ENCODE measurements around the gene ZFR. TPM values are rescaled to one million over a fixed set of nuclear protein-coding genes. Genes with fewer than 3 reads are reported as not detected.

Gene ZFR
- total and polyA plus RNA-seq, 9 donors = 54.0 to 85.9 (median 74.1) TPM

GRCh38 chr5:32352685-32353084, 91.9 kb downstream of the ZFR start:
- no peak overlapping the region for H3K27ac ChIP-seq
- TF ChIP-seq POLR2A (IDR thresholded peaks at IDR 0.05) (no peak), EP300 (IDR thresholded peaks at IDR 0.05) (no peak)
- TF ChIP-seq, protein P1, sequence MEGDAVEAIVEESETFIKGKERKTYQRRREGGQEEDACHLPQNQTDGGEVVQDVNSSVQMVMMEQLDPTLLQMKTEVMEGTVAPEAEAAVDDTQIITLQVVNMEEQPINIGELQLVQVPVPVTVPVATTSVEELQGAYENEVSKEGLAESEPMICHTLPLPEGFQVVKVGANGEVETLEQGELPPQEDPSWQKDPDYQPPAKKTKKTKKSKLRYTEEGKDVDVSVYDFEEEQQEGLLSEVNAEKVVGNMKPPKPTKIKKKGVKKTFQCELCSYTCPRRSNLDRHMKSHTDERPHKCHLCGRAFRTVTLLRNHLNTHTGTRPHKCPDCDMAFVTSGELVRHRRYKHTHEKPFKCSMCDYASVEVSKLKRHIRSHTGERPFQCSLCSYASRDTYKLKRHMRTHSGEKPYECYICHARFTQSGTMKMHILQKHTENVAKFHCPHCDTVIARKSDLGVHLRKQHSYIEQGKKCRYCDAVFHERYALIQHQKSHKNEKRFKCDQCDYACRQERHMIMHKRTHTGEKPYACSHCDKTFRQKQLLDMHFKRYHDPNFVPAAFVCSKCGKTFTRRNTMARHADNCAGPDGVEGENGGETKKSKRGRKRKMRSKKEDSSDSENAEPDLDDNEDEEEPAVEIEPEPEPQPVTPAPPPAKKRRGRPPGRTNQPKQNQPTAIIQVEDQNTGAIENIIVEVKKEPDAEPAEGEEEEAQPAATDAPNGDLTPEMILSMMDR (IDR thresholded peaks at IDR 0.05) = no peak
- DNase-seq = no peak
- no peaks in the 10 kb centered on the region for H3K27me3 ChIP-seq
- H3K9me3 ChIP-seq = no peaks in the 10 kb centered on the region
- 84 to 89% (median 88%) methylated on average over 8 of the region's 8 CpGs for WGBS, 3 donors
- H3K36me3 ChIP-seq = no peaks in the 10 kb centered on the region
- no peak overlapping the region for H3K4me3 ChIP-seq
- intact Hi-C loops (cut with DNase I) = no loop called here
- no peaks in the 10 kb centered on the region for H3K4me1 ChIP-seq (ENCODE audit: insufficient read depth)

DNA sequence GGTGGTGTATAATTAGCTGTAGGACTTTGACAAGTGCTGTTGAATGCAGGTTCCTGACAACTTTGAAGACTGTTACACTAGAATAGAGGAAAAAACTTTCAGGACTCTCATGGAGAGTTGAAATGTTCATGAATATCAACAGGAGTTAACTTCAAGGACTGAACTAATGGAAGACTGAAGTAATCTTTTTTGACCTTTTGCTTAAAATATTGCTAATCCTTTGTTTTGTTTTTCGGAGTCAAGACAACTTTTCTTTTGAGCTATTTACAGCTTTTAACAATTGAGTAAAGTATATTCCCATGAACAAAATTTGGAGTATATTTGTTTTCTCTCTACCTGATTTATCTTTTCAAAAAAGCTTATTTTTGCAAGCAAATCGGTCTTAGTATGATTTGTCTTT, 97.7 kb downstream of the ZFR start:
- TF ChIP-seq POLR2A (IDR thresholded peaks at IDR 0.05) (no peak), EP300 (IDR thresholded peaks at IDR 0.05) (no peak)
- TF ChIP-seq, protein P1 (IDR thresholded peaks at IDR 0.05) = no peak
- Histone ChIP-seq H3K36me3 (no peaks in the 10 kb centered on the region), H3K27me3 (no peaks in the 10 kb centered on the region), H3K27ac (no peak overlapping the region), H3K9me3 (no peaks in the 10 kb centered on the region), H3K4me3 (no peak overlapping the region), H3K4me1 (ENCODE audit: insufficient read depth) (peaks cover 3% of the 10 kb centered on the region)
- no peak for DNase-seq
- intact Hi-C loops (cut with DNase I) = no loop called here
- 69 to 96% (median 94%) methylated on average over 2 of the region's 2 CpGs for WGBS, 3 donors

GRCh38 chr5:32343058-32343672, 101.4 kb downstream of the ZFR start:
- 65 to 68% (median 65%) methylated on average over 2 of the region's 2 CpGs for WGBS, 3 donors
- Histone ChIP-seq H3K4me1 (ENCODE audit: insufficient read depth) (peaks cover 3% of the 10 kb centered on the region), H3K36me3 (no peaks in the 10 kb centered on the region), H3K27ac (no peak overlapping the region), H3K4me3 (no peak overlapping the region), H3K9me3 (no peaks in the 10 kb centered on the region), H3K27me3 (no peaks in the 10 kb centered on the region)
- no peak for DNase-seq
- TF ChIP-seq EP300 (IDR thresholded peaks at IDR 0.05) = no peak
- no peak for TF ChIP-seq POLR2A (IDR thresholded peaks at IDR 0.05)
- TF ChIP-seq, protein P1 (IDR thresholded peaks at IDR 0.05) = no peak
- intact Hi-C loops (cut with DNase I) = no loop called here

DNA sequence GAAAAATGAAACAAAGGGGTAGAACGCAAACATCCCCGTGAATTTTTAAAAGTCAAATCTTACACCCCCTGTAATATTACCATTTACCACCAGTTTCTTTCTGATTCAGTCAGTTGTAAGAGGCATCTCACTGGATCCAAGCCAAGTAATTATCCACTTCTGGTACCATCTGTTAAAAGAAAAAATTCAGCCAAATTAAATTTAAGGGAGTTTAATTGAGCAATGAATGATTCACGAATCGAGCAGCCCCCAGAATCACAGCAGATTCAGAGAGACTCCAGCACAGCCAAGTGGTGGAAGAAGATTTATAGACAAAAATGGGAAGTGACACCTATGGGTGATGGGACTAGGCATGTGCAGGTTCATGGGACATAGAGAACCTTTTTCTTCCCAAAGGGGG, 101.9 kb downstream of the ZFR start:
- Histone ChIP-seq H3K36me3 (no peaks in the 10 kb centered on the region), H3K4me1 (ENCODE audit: insufficient read depth) (peaks cover 3% of the 10 kb centered on the region), H3K27ac (no peak overlapping the region), H3K9me3 (no peaks in the 10 kb centered on the region), H3K4me3 (no peak overlapping the region), H3K27me3 (no peaks in the 10 kb centered on the region)
- no peak for DNase-seq
- intact Hi-C loops (cut with DNase I) = no loop called here
- TF ChIP-seq, protein P1 (IDR thresholded peaks at IDR 0.05) = no peak
- TF ChIP-seq POLR2A (IDR thresholded peaks at IDR 0.05) (no peak), EP300 (IDR thresholded peaks at IDR 0.05) (no peak)
- 40 to 63% (median 45%) methylated on average over 4 of the region's 4 CpGs for WGBS, 3 donors

Data from ovary (tissue), 9 donors.